GM23338 (cell line): ENCODE measurements around the gene MLLT1. TPM values are rescaled to one million over a fixed set of nuclear protein-coding genes. Genes with fewer than 3 reads are reported as not detected.

Experiments used
- ATAC-seq: fragments of 200-7000 bp; cut with Tn5 transposase; 3 replicates; pipeline ENCODE4 v1.9.1; 2020
- DNase-seq: peaks from one replicate; pipeline ENCODE4 v3.0.0-alpha.2; 2015; ENCODE audit warnings: low spot score
- H2AFZ ChIP-seq: fragments of 200-600 bp; sonication (generic); 2 replicates; pipeline ENCODE4 v1.8.0; 2016; ENCODE audit warnings: antibody characterized with exemption, mild to moderate bottlenecking, moderate library complexity
- H3F3A ChIP-seq: fragments of 200-600 bp; sonication (generic); replicated peaks from 2 replicates; pipeline ENCODE4 v1.8.0; 2017; ENCODE audit warnings: antibody characterized with exemption, mixed run types, low read depth
- H3K27ac ChIP-seq: fragments of 200-600 bp; sonication (generic); 2 replicates; pipeline ENCODE4 v1.6.1; 2016; ENCODE audit warnings: low read depth
- H3K27me3 ChIP-seq: fragments of 200-600 bp; sonication (generic); 2 replicates; pipeline ENCODE4 v1.8.0; 2016; ENCODE audit warnings: mild to moderate bottlenecking, mixed run types, moderate library complexity; ENCODE audit not compliant: insufficient read depth
- H3K36me3 ChIP-seq: fragments of 200-600 bp; sonication (generic); 2 replicates; pipeline ENCODE4 v1.8.0; 2016; ENCODE audit warnings: mild to moderate bottlenecking; ENCODE audit not compliant: insufficient read depth
- H3K4me1 ChIP-seq: fragments of 200-600 bp; sonication (generic); 2 replicates; pipeline ENCODE4 v1.8.0; 2016; ENCODE audit warnings: mild to moderate bottlenecking, moderate library complexity; ENCODE audit not compliant: insufficient read depth
- H3K4me2 ChIP-seq: fragments of 200-600 bp; sonication (generic); 2 replicates; pipeline ENCODE4 v1.7.1; 2017; ENCODE audit warnings: mixed run types
- H3K4me3 ChIP-seq: fragments of 200-600 bp; sonication (generic); 2 replicates; pipeline ENCODE4 v1.6.1; 2016; ENCODE audit warnings: mixed run types
- H3K79me2 ChIP-seq: fragments of 200-600 bp; sonication (generic); replicated peaks from 2 replicates; pipeline ENCODE4 v1.8.0; 2017; ENCODE audit warnings: mild to moderate bottlenecking; ENCODE audit not compliant: insufficient read depth
- H3K9me2 ChIP-seq: fragments of 200-600 bp; sonication (generic); 2 replicates; pipeline ENCODE4 v1.8.0; 2017; ENCODE audit not compliant: insufficient read depth
- H4K20me1 ChIP-seq: fragments of 200-600 bp; sonication (generic); replicated peaks from 2 replicates; pipeline ENCODE4 v1.8.0; 2017; ENCODE audit warnings: mild to moderate bottlenecking; ENCODE audit not compliant: insufficient read depth
- H3K27ac Mint-ChIP-seq: 2 replicates; pipeline ENCODE4 v1.8.0; 2020; ENCODE audit warnings: inconsistent platforms, mild to moderate bottlenecking, moderate library complexity, mixed read lengths
- H3K27me3 Mint-ChIP-seq: 3 replicates; pipeline ENCODE4 v1.8.0; 2022; ENCODE audit warnings: low read depth, mild to moderate bottlenecking, moderate library complexity, mixed read lengths, inconsistent platforms; ENCODE audit not compliant: insufficient read depth, poor library complexity
- H3K36me3 Mint-ChIP-seq: 3 replicates; pipeline ENCODE4 v1.8.0; 2021; ENCODE audit warnings: low read depth, mild to moderate bottlenecking, inconsistent platforms, moderate library complexity, mixed read lengths
- H3K4me1 Mint-ChIP-seq: 3 replicates; pipeline ENCODE4 v1.8.0; 2020; ENCODE audit warnings: mild to moderate bottlenecking, inconsistent platforms, mixed read lengths
- H3K4me3 Mint-ChIP-seq: 3 replicates; pipeline ENCODE4 v1.8.0; 2021; ENCODE audit warnings: moderate library complexity, mild to moderate bottlenecking, inconsistent platforms, mixed read lengths
- H3K9me3 Mint-ChIP-seq: 3 replicates; pipeline ENCODE4 v1.8.0; 2020; ENCODE audit warnings: moderate library complexity, mild to moderate bottlenecking, inconsistent platforms, mixed read lengths
- CREB1 ChIP-seq: fragments of 250-450 bp; sonication (Bioruptor Pico); IDR thresholded peaks from 2 replicates; pipeline ENCODE4 v1.5.0; 2020; ENCODE audit warnings: low read depth, mild to moderate bottlenecking, moderate library complexity
- CTCF ChIP-seq, 2 experiments: fragments of 200-600 bp in 1 of 2; sonication (generic) in 1 of 2; conservative IDR thresholded peaks; 2 replicates each; pipeline versions ENCODE4 v1.5.1 to v1.6.1; 2016 to 2017; ENCODE audit warnings: antibody characterized with exemption in 2 of 2, low read depth in 2 of 2, mild to moderate bottlenecking in 2 of 2, moderate library complexity in 1 of 2
- ETS1 ChIP-seq: IDR thresholded peaks from 2 replicates; pipeline ENCODE4 v1.6.1; 2016; ENCODE audit warnings: antibody characterized with exemption
- EZH2phosphoT487 ChIP-seq: fragments of 200-600 bp; sonication (generic); IDR thresholded peaks from one replicate; pipeline ENCODE4 v1.8.1; 2018; ENCODE audit warnings: antibody characterized with exemption; ENCODE audit not compliant: unreplicated experiment
- JUNB ChIP-seq: IDR thresholded peaks from one replicate; pipeline ENCODE4 v1.6.1; 2016; ENCODE audit warnings: antibody characterized with exemption; ENCODE audit not compliant: unreplicated experiment
- NANOG ChIP-seq: IDR thresholded peaks from 2 replicates; pipeline ENCODE4 v1.6.1; 2016; ENCODE audit warnings: antibody characterized with exemption, borderline replicate concordance
- POLR2AphosphoS5 ChIP-seq: IDR thresholded peaks from 2 replicates; pipeline ENCODE4 v1.6.1; 2016; ENCODE audit warnings: antibody characterized with exemption, low read depth
- ZNF462 ChIP-seq: fragments of 250-450 bp; sonication (Bioruptor Pico); IDR thresholded peaks from 2 replicates; pipeline ENCODE4 v1.5.0; 2020; ENCODE audit warnings: mild to moderate bottlenecking, moderate library complexity
- polyA plus RNA-seq: library from polyadenylated mRNA; unstranded; fragments of >200 nt; fragmentation: Nextera tagmentation; extraction: Ambion mirVana; gene quantifications from 2 replicates; pipeline ENCODE4 v1.2.1, GENCODE V29; 2016
- total RNA-seq: library from RNA; depleted of rRNA; stranded (reverse); fragments of >200 nt; shearing (Covaris generic); gene quantifications from 2 replicates; pipeline ENCODE4 v1.2.3, GENCODE V29; 2014

MLLT1 gene
- total and polyA plus RNA-seq, 2 experiments from 2014 or later: 17.8 to 23.4 TPM

GRCh38 chr19:6233827-6234511 is 45.8 kb downstream of the MLLT1 start (continued):
- TF ChIP-seq CTCF (conservative IDR thresholded peaks at IDR 0.05; ENCODE audit: low read depth in 2 of 2) (no peak), POLR2AphosphoS5 (no peak), ETS1 (no peak), JUNB (no peak)

GRCh38 chr19:6233056-6233826 is 46.5 kb downstream of the MLLT1 start:
- DNase-seq (no peak), ATAC-seq (peak; percentile 12; the same call in 2 of the 3 replicates)
- H4K20me1 ChIP-seq: peaks cover 14% of the 10 kb centered on the region
- H3F3A ChIP-seq: no peaks in the 10 kb centered on the region
- H3K4me1 ChIP-seq: no peaks in the 10 kb centered on the region
- Mint-ChIP-seq H3K27ac (no peak overlapping the region), H3K36me3 (peaks cover 10% of the 10 kb centered on the region), H3K9me3 (no peaks in the 10 kb centered on the region; the same call in 1 of the 3 replicates), H3K4me3 (no peak overlapping the region), H3K27me3 (peaks cover 17% of the 10 kb centered on the region), H3K4me1 (peaks cover 25% of the 10 kb centered on the region)
- H3K9me2 ChIP-seq: no peaks in the 10 kb centered on the region
- H3K4me2 ChIP-seq: no peak overlapping the region
- H3K27me3 ChIP-seq: no peaks in the 10 kb centered on the region
- H3K27ac ChIP-seq: no peak overlapping the region
- peaks cover 72% of the 10 kb centered on the region for H3K79me2 ChIP-seq
- H3K4me3 ChIP-seq: no peak overlapping the region
- TF ChIP-seq NANOG: no peak
- TF ChIP-seq CREB1 (CRISPR knock-in tag): no peak
- no peak for TF ChIP-seq JUNB
- TF ChIP-seq ZNF462 (CRISPR knock-in tag): no peak
- TF ChIP-seq ETS1: no peak
- no peak for TF ChIP-seq EZH2phosphoT487
- no peaks in the 10 kb centered on the region; the same call in 1 of the 2 replicates for H3K36me3 ChIP-seq
- no peak overlapping the region for H2AFZ ChIP-seq
